Measurements from ENCODE around the gene ZDHHC15. TPM values are rescaled to one million over a fixed set of nuclear protein-coding genes. Genes with fewer than 3 reads are reported as not detected.
"Not testable (repeated sequence)": the region's sequence is repeated elsewhere in the genome, so short reads cannot be mapped to it uniquely, and the experiment has no call there.

The ZDHHC15 gene
- under 1 TPM; 0.12 to 0.42 TPM for total RNA-seq
- long read RNA-seq: 0 reads

GRCh38 chrX:75522565-75523431 is at the start of gene ZDHHC15:
Gene ZDHHC15, minus strand, starts transcription at chrX:75523037. Its CDS starts 13 bp downstream, at chrX:75523024.
- DNase-seq (peak; percentile 16 to 35), ATAC-seq (peak; percentile 39)
- intact Hi-C loops (cut with DNase I, micrococcal nuclease): no loop called here

GRCh38 chrX:75560544-75560943 is 37.7 kb upstream of the ZDHHC15 start:
- ATAC-seq; DNase-seq; intact Hi-C loops (cut with DNase I, micrococcal nuclease): not testable (repeated sequence)

GRCh38 chrX:75547783-75548182 is 24.9 kb upstream of the ZDHHC15 start:
- intact Hi-C loops (cut with DNase I, micrococcal nuclease): no loop called here
- ATAC-seq: no peak

GRCh38 chrX:75546724-75547511 is 24.1 kb upstream of the ZDHHC15 start:
- DNase-seq: no peak
- ATAC-seq: no peak
- intact Hi-C loops (cut with DNase I, micrococcal nuclease): no loop called here

More at GRCh38 chrX:75547783-75548182, 24.9 kb upstream of the ZDHHC15 start:
- peak in 1 of 2 donors; percentile 20 for DNase-seq

GRCh38 chrX:75544786-75545185 is 21.9 kb upstream of the ZDHHC15 start:
- intact Hi-C loops (cut with DNase I, micrococcal nuclease): no loop called here
- no peak for ATAC-seq

GRCh38 chrX:75483933-75484332 is 38.9 kb downstream of the ZDHHC15 start:
- DNase-seq: no peak
- ATAC-seq: no peak
- intact Hi-C loops (cut with DNase I, micrococcal nuclease): no loop called here

More at GRCh38 chrX:75544786-75545185, 21.9 kb upstream of the ZDHHC15 start:
- no peak for DNase-seq

- intact Hi-C loops (cut with DNase I, micrococcal nuclease); ATAC-seq; DNase-seq: not testable (repeated sequence)
Observed at GRCh38 chrX:75461780-75462179, 61.1 kb downstream of the ZDHHC15 start.

- ATAC-seq (no peak), DNase-seq (no peak)
- intact Hi-C loops (cut with DNase I, micrococcal nuclease): no loop called here
Observed at GRCh38 chrX:75421688-75422230, 101.1 kb downstream of the ZDHHC15 start.

- ATAC-seq; intact Hi-C loops (cut with DNase I, micrococcal nuclease); DNase-seq: not testable (repeated sequence)
Observed at GRCh38 chrX:75407153-75407552, 115.7 kb downstream of the ZDHHC15 start.

- intact Hi-C loops (cut with DNase I, micrococcal nuclease): no loop called here
- DNase-seq (no peak), ATAC-seq (no peak)
Observed at GRCh38 chrX:75390470-75390869, 132.4 kb downstream of the ZDHHC15 start.

- ATAC-seq: no peak
- intact Hi-C loops (cut with DNase I, micrococcal nuclease): no loop called here
- DNase-seq: no peak
Observed at GRCh38 chrX:75369721-75370120, 153.1 kb downstream of the ZDHHC15 start.

GRCh38 chrX:75366861-75367260 is 156.0 kb downstream of the ZDHHC15 start:
- intact Hi-C loops (cut with DNase I, micrococcal nuclease): no loop called here
- DNase-seq: no peak
- ATAC-seq: no peak

GRCh38 chrX:75365243-75365975 is 157.4 kb downstream of the ZDHHC15 start:
- DNase-seq (no peak), ATAC-seq (no peak)
- intact Hi-C loops (cut with DNase I, micrococcal nuclease): no loop called here

GRCh38 chrX:75361788-75362187 is 161.0 kb downstream of the ZDHHC15 start:
- intact Hi-C loops (cut with DNase I, micrococcal nuclease): no loop called here
- DNase-seq (no peak), ATAC-seq (no peak)

GRCh38 chrX:75348601-75349000 is 174.2 kb downstream of the ZDHHC15 start:
- DNase-seq; ATAC-seq; intact Hi-C loops (cut with DNase I, micrococcal nuclease): not testable (repeated sequence)

- intact Hi-C loops (cut with DNase I, micrococcal nuclease): no loop called here
- DNase-seq: no peak
- no peak for ATAC-seq
Observed at GRCh38 chrX:75337525-75337924, 185.3 kb downstream of the ZDHHC15 start.

- no peak for ATAC-seq
- DNase-seq: no peak
- intact Hi-C loops (cut with DNase I, micrococcal nuclease): no loop called here
Observed at GRCh38 chrX:75335127-75335458, 187.7 kb downstream of the ZDHHC15 start.

GRCh38 chrX:75334407-75335126 is 188.3 kb downstream of the ZDHHC15 start:
- DNase-seq; ATAC-seq; intact Hi-C loops (cut with DNase I, micrococcal nuclease): not testable (repeated sequence)

Data from left colon (tissue), 2 donors.